ENCODE data around the gene TUBAL3. TPM values are rescaled to one million over a fixed set of nuclear protein-coding genes. Genes with fewer than 3 reads are reported as not detected.
A peak's percentile ranks its signal among the peaks of the same experiment; 100 is the strongest.

The TUBAL3 gene
- total RNA-seq, 1 donor from 2014 or later = not detected

GRCh38 chr10:5446390-5446926 lies 41.8 kb upstream of the TUBAL3 start:
- H3K27ac Mint-ChIP-seq = peak overlapping the region; percentile 87
- no peaks in the 10 kb centered on the region for H3K27me3 Mint-ChIP-seq
- H3K36me3 Mint-ChIP-seq (ENCODE audit: low read depth) = no peaks in the 10 kb centered on the region
- CTCF ChIA-PET = interaction anchor here (10.7 kb wide), 1 partner anchor 180 kb away, joined by 431 read pairs; no protein-coding TSS in a partner anchor
- intact Hi-C loops (cut with micrococcal nuclease) = loop anchor here (1.0 to 10.0 kb wide), 9 partner anchors 34 to 708 kb away; partner anchors contain the start of genes GDI2, IL15RA, NET1 and RBM17
- TF ChIP-seq CTCF (IDR thresholded peaks at IDR 0.05) = no peak
- H3K4me3 Mint-ChIP-seq = peak overlapping the region; percentile 86
- peak; percentile 90 for DNase-seq
- H3K9me3 Mint-ChIP-seq = no peaks in the 10 kb centered on the region
- POLR2A ChIA-PET = interaction anchor here (0.5 to 2.2 kb wide), 7 partner anchors 12 to 908 kb away, joined by 3 to 21 read pairs (median 4); partner anchors contain the start of gene FBH1
- peak; percentile 91 for ATAC-seq (ENCODE audit: low read depth)
- H3K4me1 Mint-ChIP-seq = peaks cover 56% of the 10 kb centered on the region

- ATAC-seq (ENCODE audit: low read depth) = no peak
- DNase-seq = no peak
- intact Hi-C loops (cut with micrococcal nuclease) = loop anchor here (5.0 to 10.0 kb wide), 6 partner anchors 270 to 710 kb away; partner anchors contain the start of genes GDI2, IL15RA and RBM17
- ChIA-PET CTCF (interaction anchor here (10.7 kb wide), 1 partner anchor 181 kb away, joined by 431 read pairs; no protein-coding TSS in a partner anchor), POLR2A (interaction anchor here (1.0 to 1.2 kb wide), 2 partner anchors 178 to 239 kb away, joined by 3 read pairs; partner anchors contain the start of gene TASOR2)
- no peaks in the 10 kb centered on the region for H3K36me3 Mint-ChIP-seq (ENCODE audit: low read depth)
- no peak overlapping the region for H3K4me3 Mint-ChIP-seq
- no peak for TF ChIP-seq CTCF (IDR thresholded peaks at IDR 0.05)
- no peak overlapping the region for H3K27ac Mint-ChIP-seq
- peaks cover 56% of the 10 kb centered on the region for H3K4me1 Mint-ChIP-seq
- no peaks in the 10 kb centered on the region for H3K27me3 Mint-ChIP-seq
- no peaks in the 10 kb centered on the region for H3K9me3 Mint-ChIP-seq
These were observed 40.4 kb upstream of the TUBAL3 start for GRCh38 chr10:5445006-5445405.

DNA sequence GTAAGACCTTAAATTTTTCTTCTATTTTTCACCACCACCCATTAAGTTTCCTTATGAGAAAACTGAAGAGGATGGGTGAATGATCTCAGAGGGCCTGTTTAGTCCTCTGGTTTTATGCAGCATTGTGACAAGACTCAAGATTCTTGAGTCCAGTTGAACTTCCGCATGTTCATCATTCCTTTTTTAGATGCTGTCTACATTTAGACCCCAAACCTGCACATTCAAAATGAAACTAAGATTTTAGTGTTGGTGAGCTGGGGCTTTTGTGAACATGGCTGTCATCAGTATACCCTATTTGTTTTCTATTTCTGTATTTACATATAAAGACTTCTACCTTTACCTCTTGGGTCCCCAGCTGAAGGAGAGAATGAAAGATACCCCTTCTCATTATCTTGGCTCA lies 38.8 kb upstream of the TUBAL3 start:
- DNase-seq = no peak
- peak; percentile 49 for ATAC-seq (ENCODE audit: low read depth)
- H3K4me1 Mint-ChIP-seq = peaks cover 47% of the 10 kb centered on the region
- no peaks in the 10 kb centered on the region for H3K27me3 Mint-ChIP-seq
- no peaks in the 10 kb centered on the region for H3K36me3 Mint-ChIP-seq (ENCODE audit: low read depth)
- ChIA-PET CTCF (interaction anchor here (0.7 to 10.7 kb wide), 4 partner anchors 176 to 605 kb away, joined by 3 to 431 read pairs (median 3); no protein-coding TSS in a partner anchor), POLR2A (interaction anchor here (0.5 to 1.4 kb wide), 2 partner anchors 179 to 418 kb away, joined by 6 to 8 read pairs; no protein-coding TSS in a partner anchor)
- H3K9me3 Mint-ChIP-seq = no peaks in the 10 kb centered on the region
- intact Hi-C loops (cut with micrococcal nuclease) = loop anchor here (2.0 to 10.0 kb wide), 5 partner anchors 139 to 711 kb away; partner anchors contain the start of gene IL15RA
- H3K27ac Mint-ChIP-seq = peak overlapping the region; percentile 62
- peak overlapping the region; percentile 48 for H3K4me3 Mint-ChIP-seq
- no peak for TF ChIP-seq CTCF (IDR thresholded peaks at IDR 0.05)

DNA sequence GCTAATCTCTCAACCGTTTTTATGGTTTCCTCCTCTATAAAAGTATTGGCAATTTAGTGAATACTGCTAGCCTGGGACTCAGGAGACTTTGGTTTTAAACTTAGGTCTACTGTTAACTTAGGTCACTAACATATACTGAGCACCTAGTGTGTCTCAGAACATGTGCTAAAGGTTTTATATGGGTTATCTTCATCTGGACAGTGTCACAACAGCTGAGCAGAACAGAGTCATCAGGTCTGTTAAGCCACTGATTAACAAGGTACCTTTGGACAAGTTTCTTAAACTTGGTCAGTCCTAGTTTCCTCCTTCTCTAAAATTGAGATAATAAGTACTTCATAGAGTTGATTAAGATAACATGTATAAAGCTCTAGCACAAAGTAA lies 38.4 kb upstream of the TUBAL3 start:
- no peak for TF ChIP-seq CTCF (IDR thresholded peaks at IDR 0.05)
- ChIA-PET CTCF (interaction anchor here (0.8 to 10.7 kb wide), 5 partner anchors 111 to 183 kb away, joined by 3 to 431 read pairs (median 3); no protein-coding TSS in a partner anchor), POLR2A (interaction anchor here (0.5 to 1.4 kb wide), 3 partner anchors 180 to 419 kb away, joined by 3 to 8 read pairs (median 6); no protein-coding TSS in a partner anchor)
- Mint-ChIP-seq H3K9me3 (no peaks in the 10 kb centered on the region), H3K27me3 (no peaks in the 10 kb centered on the region), H3K4me1 (peaks cover 43% of the 10 kb centered on the region), H3K36me3 (ENCODE audit: low read depth) (no peaks in the 10 kb centered on the region), H3K4me3 (no peak overlapping the region), H3K27ac (no peak overlapping the region)
- ATAC-seq (ENCODE audit: low read depth) (no peak), DNase-seq (no peak)
- intact Hi-C loops (cut with micrococcal nuclease) = loop anchor here (1.0 to 10.0 kb wide), 6 partner anchors 140 to 712 kb away; partner anchors contain the start of gene IL15RA

Measured in activated B cell treated with CpG ODN at 0.5 μM for 24 hours (primary cell).